ENCODE data around the gene PARP9.

DNA sequence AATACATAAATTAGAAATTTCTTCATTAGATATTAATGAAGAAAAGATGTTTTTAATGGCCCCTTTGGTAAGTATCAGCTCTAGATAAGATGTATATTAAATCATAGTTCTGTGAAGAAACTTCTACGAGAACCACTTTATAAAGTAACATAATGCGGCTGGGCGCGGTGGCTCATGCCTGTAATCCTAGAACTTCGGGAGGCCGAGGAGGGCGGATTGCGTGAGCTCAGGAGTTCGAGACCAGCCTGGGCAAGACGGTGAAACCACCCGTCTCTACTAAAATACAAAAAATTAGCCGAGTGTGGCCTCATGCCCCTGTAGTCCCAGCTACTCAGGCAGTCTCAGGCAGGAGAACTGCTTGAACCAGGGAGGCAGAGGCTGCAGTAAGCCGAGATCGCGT is 51.8 kb downstream of the PARP9 start:
- TF ChIP-seq, protein P1, sequence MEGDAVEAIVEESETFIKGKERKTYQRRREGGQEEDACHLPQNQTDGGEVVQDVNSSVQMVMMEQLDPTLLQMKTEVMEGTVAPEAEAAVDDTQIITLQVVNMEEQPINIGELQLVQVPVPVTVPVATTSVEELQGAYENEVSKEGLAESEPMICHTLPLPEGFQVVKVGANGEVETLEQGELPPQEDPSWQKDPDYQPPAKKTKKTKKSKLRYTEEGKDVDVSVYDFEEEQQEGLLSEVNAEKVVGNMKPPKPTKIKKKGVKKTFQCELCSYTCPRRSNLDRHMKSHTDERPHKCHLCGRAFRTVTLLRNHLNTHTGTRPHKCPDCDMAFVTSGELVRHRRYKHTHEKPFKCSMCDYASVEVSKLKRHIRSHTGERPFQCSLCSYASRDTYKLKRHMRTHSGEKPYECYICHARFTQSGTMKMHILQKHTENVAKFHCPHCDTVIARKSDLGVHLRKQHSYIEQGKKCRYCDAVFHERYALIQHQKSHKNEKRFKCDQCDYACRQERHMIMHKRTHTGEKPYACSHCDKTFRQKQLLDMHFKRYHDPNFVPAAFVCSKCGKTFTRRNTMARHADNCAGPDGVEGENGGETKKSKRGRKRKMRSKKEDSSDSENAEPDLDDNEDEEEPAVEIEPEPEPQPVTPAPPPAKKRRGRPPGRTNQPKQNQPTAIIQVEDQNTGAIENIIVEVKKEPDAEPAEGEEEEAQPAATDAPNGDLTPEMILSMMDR (conservative IDR thresholded peaks at IDR 0.05; ENCODE audit: low read length): no peak
- TF ChIP-seq EZH2phosphoT487 (IDR thresholded peaks at IDR 0.05; ENCODE audit: borderline replicate concordance, low read depth, low read length): no peak

Data from OCI-LY7 (cell line).